HG02938 (cell line): ENCODE results near the gene COL9A2.

Experiments
- ATAC-seq: cut with Tn5 transposase; IDR thresholded peaks from one replicate; pipeline ENCODE4 v1.9.1; 2021; ENCODE audit warnings: mild to moderate bottlenecking, moderate library complexity; ENCODE audit not compliant: unreplicated experiment

Gene COL9A2

DNA sequence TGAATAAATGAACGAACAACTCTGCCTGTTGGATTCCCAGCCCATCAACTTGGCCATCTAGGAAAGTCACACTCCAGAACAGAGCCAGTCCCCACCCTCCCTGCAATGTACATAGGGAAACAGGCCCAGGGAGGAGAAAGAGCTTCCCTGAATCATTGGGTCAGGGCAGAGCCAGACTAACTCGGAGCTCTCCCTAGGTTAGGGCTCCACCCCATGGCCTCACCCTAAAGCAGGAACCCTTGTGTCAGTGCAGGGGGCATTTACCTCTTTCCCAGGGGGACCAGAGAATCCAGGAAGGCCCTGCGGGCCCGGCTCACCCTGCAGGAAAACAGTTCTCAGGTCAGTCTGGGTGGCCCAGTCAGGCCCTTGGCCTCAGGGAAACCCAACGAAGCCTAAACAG is 11.6 kb downstream of the COL9A2 start:
- ATAC-seq: no peak

- ATAC-seq: no peak
Observed at GRCh38 chr1:40303790-40304189, 13.3 kb downstream of the COL9A2 start.

- ATAC-seq: no peak
Observed at GRCh38 chr1:40303051-40303771, 13.9 kb downstream of the COL9A2 start.

GRCh38 chr1:40302475-40302874 is 14.6 kb downstream of the COL9A2 start:
- ATAC-seq: no peak

DNA sequence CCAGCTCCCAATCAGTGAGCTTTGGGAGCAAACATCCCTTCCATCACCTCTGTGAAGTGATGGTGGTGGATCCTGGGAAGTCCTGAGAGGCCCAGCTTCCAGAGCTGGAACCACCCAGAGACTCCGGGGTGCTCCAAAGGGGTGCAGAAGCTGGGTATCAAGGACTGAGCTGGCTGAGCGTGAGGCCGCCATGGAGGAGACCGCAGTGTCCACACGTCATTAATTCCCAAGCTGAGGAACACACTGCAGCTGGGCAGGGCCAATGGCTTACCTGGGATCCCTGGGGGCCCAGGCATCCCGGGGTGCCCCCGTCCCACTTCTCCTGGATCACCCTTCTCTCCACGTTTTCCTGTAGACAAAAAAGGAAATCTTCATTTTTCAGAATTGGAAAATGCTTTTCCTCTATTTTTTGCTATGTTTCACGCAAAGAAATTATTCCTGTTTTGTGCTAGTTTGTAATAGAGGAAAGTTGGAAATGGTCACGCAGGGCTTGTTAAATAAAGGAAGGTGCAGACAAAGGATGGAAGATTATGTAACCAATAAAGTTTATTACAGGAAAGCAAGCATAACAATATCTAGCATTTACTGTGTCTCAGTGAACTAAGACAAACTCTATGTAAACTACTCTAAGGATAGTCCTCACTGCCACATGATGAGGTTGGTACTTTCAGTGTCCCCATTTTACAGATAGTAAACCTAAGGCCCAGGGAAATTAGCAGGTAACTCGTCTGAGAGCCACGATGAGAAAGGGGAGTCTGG is 15.4 kb downstream of the COL9A2 start:
- ATAC-seq: no peak

GRCh38 chr1:40301066-40301465 is 16.0 kb downstream of the COL9A2 start:
- ATAC-seq: no peak

GRCh38 chr1:40300651-40301050 is 16.4 kb downstream of the COL9A2 start:
- ATAC-seq: no peak

DNA sequence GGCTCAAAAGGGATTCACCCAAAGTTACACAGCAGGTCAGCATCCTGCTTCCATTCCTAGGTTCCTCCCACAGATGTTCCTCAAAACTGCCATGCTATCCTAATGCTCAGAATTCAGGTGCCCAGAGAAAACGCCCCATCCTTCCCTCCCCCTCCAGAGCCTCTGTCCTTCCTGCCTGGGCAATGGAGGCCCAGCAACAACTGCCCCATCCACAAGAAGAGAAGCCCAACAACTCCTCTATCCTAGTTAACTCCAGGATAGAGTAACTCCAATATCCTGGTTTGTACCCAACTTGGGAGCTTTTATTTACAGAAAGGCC is 16.9 kb downstream of the COL9A2 start:
- ATAC-seq: no peak

- no peak for ATAC-seq
Observed at GRCh38 chr1:40299366-40300248, 17.5 kb downstream of the COL9A2 start.

DNA sequence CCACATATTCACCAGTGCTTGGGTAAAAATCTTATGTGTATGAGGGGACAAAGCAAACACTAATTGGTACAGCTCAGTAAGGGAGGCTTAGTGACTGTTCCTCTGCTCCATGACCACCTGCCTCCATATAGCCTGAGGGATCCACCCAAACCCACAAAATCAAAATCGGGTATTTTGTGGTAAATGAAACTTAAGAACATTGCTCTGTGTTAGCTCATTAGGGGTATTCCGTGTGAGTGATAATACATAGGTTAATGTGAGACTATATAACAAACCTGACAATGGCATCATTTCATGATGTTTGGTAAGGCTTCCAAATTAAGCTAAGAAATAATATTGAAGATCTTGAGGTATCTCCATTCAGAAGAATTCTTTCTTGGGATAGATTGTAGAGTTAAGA is 25.8 kb downstream of the COL9A2 start:
- no peak for ATAC-seq

DNA sequence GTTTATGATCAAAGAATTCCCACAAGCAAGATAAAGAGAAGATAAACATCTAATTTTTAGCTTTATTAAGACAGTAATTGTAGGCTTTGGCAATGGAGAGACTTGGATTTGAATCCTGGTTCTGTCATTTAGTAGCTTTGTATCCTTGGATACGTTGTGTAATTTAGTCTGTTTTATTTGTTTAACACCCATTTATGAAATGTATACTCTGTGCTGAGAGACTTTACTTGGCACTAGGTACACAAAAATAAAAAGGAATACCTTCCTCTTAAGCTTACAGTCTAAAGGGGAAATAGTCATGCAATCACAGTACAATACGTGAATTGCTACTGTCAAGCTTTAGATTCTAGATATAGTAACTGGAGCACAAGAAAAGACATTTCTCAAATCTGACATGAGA is 35.2 kb downstream of the COL9A2 start:
- ATAC-seq: no peak

DNA sequence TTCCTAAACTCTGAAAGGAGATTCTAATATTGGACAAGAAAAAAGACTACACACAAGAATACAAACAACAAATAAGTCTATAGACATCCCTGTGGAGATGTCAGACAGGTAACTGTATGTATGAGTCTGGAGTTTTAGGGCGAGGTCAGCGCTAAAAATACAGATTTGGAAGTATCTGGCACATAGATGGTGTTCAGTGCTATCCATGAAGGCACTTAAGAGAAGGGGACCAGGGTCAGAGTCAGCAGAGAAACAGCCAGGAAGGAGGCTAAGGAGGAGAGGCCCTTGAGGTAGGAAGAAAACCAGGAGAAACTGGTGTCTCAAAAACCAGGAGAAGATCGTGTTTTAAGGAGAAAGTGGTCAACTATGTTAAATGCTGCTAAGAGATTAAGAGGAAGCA is 41.0 kb downstream of the COL9A2 start:
- ATAC-seq: no peak

GRCh38 chr1:40274331-40274730 is 42.8 kb downstream of the COL9A2 start:
- no peak for ATAC-seq

GRCh38 chr1:40273547-40274166 is 43.4 kb downstream of the COL9A2 start:
- ATAC-seq: no peak

DNA sequence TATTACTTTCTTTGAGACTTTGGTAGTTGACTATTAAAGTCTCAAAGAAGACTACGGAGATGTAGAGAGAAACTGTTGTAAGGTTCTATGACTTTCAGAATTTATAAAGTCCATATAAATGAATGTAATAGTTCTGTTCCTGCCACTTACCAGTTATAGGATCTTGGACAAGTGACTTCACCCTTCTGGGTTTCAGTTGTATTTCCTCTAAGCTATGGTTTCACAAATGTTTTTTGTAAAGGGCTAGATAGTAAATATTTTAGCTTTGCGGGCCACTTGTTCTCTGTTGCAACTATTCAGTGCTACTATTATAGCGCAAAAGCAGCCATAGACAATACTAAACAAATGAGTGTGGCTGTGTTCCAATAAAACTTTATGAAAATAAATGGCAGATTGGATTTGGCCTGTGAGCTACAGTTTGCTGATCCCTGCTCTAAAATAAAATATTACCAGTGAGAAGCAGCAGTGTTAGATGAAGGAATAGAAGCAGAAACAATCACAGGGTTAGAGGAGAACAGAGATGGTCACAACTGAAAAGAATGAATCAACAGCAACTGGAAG is 44.4 kb downstream of the COL9A2 start:
- ATAC-seq: no peak

GRCh38 chr1:40270152-40270834 is 46.8 kb downstream of the COL9A2 start:
- ATAC-seq: no peak

DNA sequence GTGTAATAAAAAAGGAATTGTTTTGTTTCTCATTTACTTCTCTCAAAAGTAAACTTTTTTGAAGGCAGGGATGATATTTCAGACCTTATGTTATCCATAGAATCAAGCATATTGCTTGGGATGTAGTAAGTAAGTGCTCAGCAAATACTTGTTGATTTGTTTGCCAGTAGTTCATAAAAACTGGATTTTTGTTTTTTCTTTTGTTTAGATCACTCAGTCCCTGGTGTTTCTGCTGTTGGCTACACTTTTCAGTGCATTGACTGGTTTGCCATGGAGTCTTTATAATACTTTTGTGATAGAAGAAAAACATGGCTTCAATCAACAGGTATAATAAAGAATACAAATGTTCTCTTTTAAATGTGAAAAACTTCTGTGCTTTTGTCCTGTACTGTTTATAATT is 48.9 kb downstream of the COL9A2 start:
- no peak for ATAC-seq

DNA sequence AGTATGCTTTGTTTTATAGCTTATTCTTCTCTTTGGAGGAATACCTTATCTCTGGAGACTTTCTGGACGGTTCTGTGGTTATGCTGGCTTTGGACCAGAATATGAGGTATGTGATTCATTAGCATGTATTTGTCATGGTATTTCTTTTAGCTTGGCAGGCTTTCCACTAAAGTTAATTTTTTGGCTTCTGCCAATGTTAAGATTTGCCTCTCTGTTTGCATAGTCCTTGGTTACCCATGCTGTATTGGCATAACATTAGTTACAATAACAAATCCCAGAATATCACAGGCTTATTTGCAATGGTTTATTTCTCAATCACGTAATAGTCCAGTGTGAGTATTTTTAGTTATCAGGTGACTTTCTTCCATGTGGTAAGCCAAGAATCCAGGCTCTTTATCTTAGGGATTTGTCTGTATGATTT is 49.3 kb downstream of the COL9A2 start:
- ATAC-seq: no peak

GRCh38 chr1:40266786-40267535 is 50.1 kb downstream of the COL9A2 start:
- ATAC-seq: no peak

GRCh38 chr1:40265919-40266318 is 51.2 kb downstream of the COL9A2 start:
- ATAC-seq: no peak
